ENCODE results near the gene ASCL3. TPM values are rescaled to one million over a fixed set of nuclear protein-coding genes. Genes with fewer than 3 reads are reported as not detected.

Gene ASCL3
- total RNA-seq, 4 donors from 2014 or later, result not detected

DNA sequence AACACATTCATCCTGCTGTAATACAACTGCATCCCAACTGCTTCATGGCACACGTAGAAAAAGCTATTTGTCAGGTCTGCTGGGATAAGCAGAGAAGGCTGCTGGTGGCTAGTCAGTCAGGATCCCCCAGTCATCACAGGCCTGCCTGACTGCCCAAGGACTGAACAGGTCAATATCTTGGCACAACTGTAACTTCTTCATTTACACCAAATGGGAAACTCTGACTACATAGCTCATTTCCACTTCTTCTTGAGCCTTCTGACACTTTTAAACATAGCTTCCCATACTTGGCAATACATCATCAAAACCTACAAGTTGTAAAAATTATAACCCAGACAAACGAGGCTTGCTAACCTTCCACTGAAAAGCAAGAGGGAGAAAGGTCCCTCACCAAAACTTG lies 18.6 kb upstream of the ASCL3 start:
- no peak overlapping the region for H3K4me3 ChIP-seq
- H3K27me3 ChIP-seq, result no peaks in the 10 kb centered on the region
- 57% methylated on average over 2 of the region's 2 CpGs for WGBS
- no peak overlapping the region for H3K27ac ChIP-seq
- DNase-seq (ENCODE audit: low spot score in 2 of 2), result no peak
- H3K9me3 ChIP-seq, result no peaks in the 10 kb centered on the region
- TF ChIP-seq POLR2A (IDR thresholded peaks at IDR 0.05) (no peak), EP300 (IDR thresholded peaks at IDR 0.05) (no peak), POLR2AphosphoS5 (IDR thresholded peaks at IDR 0.05) (no peak)
- TF ChIP-seq, protein P1, sequence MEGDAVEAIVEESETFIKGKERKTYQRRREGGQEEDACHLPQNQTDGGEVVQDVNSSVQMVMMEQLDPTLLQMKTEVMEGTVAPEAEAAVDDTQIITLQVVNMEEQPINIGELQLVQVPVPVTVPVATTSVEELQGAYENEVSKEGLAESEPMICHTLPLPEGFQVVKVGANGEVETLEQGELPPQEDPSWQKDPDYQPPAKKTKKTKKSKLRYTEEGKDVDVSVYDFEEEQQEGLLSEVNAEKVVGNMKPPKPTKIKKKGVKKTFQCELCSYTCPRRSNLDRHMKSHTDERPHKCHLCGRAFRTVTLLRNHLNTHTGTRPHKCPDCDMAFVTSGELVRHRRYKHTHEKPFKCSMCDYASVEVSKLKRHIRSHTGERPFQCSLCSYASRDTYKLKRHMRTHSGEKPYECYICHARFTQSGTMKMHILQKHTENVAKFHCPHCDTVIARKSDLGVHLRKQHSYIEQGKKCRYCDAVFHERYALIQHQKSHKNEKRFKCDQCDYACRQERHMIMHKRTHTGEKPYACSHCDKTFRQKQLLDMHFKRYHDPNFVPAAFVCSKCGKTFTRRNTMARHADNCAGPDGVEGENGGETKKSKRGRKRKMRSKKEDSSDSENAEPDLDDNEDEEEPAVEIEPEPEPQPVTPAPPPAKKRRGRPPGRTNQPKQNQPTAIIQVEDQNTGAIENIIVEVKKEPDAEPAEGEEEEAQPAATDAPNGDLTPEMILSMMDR (IDR thresholded peaks at IDR 0.05), result no peak
- peaks cover 35% of the 10 kb centered on the region for H3K4me1 ChIP-seq
- H3K36me3 ChIP-seq, result no peaks in the 10 kb centered on the region

DNA sequence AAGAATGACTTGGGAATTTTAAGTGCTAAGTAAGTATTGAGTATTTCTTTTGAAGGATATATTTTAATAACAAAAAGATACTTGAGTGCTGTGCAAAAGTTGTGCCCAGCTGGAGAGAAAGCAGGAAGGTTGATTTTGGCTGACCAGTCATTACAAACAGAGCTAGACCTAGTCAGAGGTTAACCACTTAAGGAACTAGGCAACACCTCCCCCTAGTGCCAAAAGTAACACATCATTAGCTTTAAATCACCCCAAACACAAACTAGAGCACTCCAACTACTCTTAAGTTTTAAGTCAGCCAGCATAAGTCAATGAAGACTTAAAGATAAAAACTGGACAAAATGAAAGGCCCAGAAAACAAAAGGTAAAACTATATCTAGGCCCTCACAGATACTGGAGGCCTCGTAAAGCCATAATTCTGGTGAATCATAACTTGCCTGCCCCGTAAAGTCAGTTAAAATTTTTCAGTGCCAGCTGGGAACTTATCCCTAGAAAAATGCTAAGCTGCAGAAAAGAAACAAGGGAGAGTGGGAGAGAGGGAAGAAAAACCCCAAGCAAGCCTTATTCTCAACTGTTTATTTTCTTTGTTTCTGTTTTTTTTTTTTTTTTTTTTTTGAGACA lies 16.8 kb upstream of the ASCL3 start:
- no peaks in the 10 kb centered on the region for H3K27me3 ChIP-seq
- 28% methylated on average over 2 of the region's 2 CpGs for WGBS
- H3K36me3 ChIP-seq, result peaks cover 17% of the 10 kb centered on the region
- no peak overlapping the region for H3K27ac ChIP-seq
- DNase-seq (ENCODE audit: low spot score in 2 of 2), result no peak
- H3K4me3 ChIP-seq, result no peak overlapping the region
- peaks cover 29% of the 10 kb centered on the region for H3K4me1 ChIP-seq
- H3K9me3 ChIP-seq, result no peaks in the 10 kb centered on the region
- no peak for TF ChIP-seq EP300 (IDR thresholded peaks at IDR 0.05)
- TF ChIP-seq, protein P1 (IDR thresholded peaks at IDR 0.05), result peak; percentile 18 to 53

GRCh38 chr11:8956860-8957259 lies 14.0 kb upstream of the ASCL3 start:
- no peak overlapping the region for H3K4me3 ChIP-seq
- no peaks in the 10 kb centered on the region for H3K27me3 ChIP-seq
- DNase-seq (ENCODE audit: low spot score in 2 of 2), result no peak
- H3K9me3 ChIP-seq, result no peaks in the 10 kb centered on the region
- peaks cover 41% of the 10 kb centered on the region for H3K36me3 ChIP-seq
- WGBS, result 89% methylated on average over 4 of the region's 4 CpGs
- H3K4me1 ChIP-seq, result peaks cover 14% of the 10 kb centered on the region
- TF ChIP-seq POLR2A (IDR thresholded peaks at IDR 0.05) (no peak), EP300 (IDR thresholded peaks at IDR 0.05) (no peak), POLR2AphosphoS5 (IDR thresholded peaks at IDR 0.05) (no peak)
- TF ChIP-seq, protein P1 (IDR thresholded peaks at IDR 0.05), result no peak
- H3K27ac ChIP-seq, result no peak overlapping the region

GRCh38 chr11:8948886-8949285 lies 6.1 kb upstream of the ASCL3 start:
- H3K9me3 ChIP-seq, result no peaks in the 10 kb centered on the region
- no peak for DNase-seq (ENCODE audit: low spot score in 2 of 2)
- H3K27me3 ChIP-seq, result no peaks in the 10 kb centered on the region
- no peak overlapping the region for H3K27ac ChIP-seq
- H3K4me1 ChIP-seq, result no peaks in the 10 kb centered on the region
- WGBS, result 81% methylated on average over 3 of the region's 3 CpGs
- H3K4me3 ChIP-seq, result no peak overlapping the region
- no peak for TF ChIP-seq POLR2A (IDR thresholded peaks at IDR 0.05)
- no peak for TF ChIP-seq EP300 (IDR thresholded peaks at IDR 0.05)
- no peak for TF ChIP-seq POLR2AphosphoS5 (IDR thresholded peaks at IDR 0.05)
- TF ChIP-seq, protein P1 (IDR thresholded peaks at IDR 0.05), result no peak
- peaks cover 52% of the 10 kb centered on the region for H3K36me3 ChIP-seq

GRCh38 chr11:8947230-8947943 lies 4.6 kb upstream of the ASCL3 start:
- no peaks in the 10 kb centered on the region for H3K9me3 ChIP-seq
- no peak overlapping the region for H3K27ac ChIP-seq
- 81% methylated on average over 4 of the region's 4 CpGs for WGBS
- DNase-seq (ENCODE audit: low spot score in 2 of 2), result no peak
- H3K4me3 ChIP-seq, result no peak overlapping the region
- no peak for TF ChIP-seq POLR2A (IDR thresholded peaks at IDR 0.05)
- no peak for TF ChIP-seq EP300 (IDR thresholded peaks at IDR 0.05)
- TF ChIP-seq, protein P1 (IDR thresholded peaks at IDR 0.05), result no peak
- no peak for TF ChIP-seq POLR2AphosphoS5 (IDR thresholded peaks at IDR 0.05)
- H3K4me1 ChIP-seq, result no peaks in the 10 kb centered on the region
- peaks cover 37% of the 10 kb centered on the region for H3K36me3 ChIP-seq
- no peaks in the 10 kb centered on the region for H3K27me3 ChIP-seq
